Suprapubic skin (tissue), 4 donors: ENCODE results near the gene RPP25L.

ENCODE experiments used
- CTCF ChIP-seq, 2 donors: fragments of 200-600 bp in 1 of 2; fragments of 450-650 bp in 1 of 2; sonication (generic) in 1 of 2; IDR thresholded peaks; one replicate each; pipeline ENCODE4 v1.5.1; 2016 to 2019; ENCODE audit warnings: antibody characterized with exemption in 2 of 2, mild to moderate bottlenecking in 1 of 2, moderate library complexity in 1 of 2
- EP300 ChIP-seq: sonication (generic); formaldehyde crosslinking; IDR thresholded peaks from one replicate; pipeline ENCODE4 v1.6.1; 2017; ENCODE audit warnings: antibody characterized with exemption
- POLR2A ChIP-seq, 2 donors: fragments of 450-650 bp; IDR thresholded peaks; one replicate each; pipeline ENCODE4 v1.6.1; 2017; ENCODE audit warnings: antibody characterized with exemption in 2 of 2, mild to moderate bottlenecking in 2 of 2, moderate library complexity in 2 of 2
- POLR2AphosphoS5 ChIP-seq, 3 donors: sonication (generic); formaldehyde crosslinking; IDR thresholded peaks; one replicate each; pipeline ENCODE4 v1.6.1; 2017; ENCODE audit warnings: antibody characterized with exemption in 3 of 3

- TF ChIP-seq CTCF (IDR thresholded peaks at IDR 0.05) (no peak), POLR2A (IDR thresholded peaks at IDR 0.05) (no peak), POLR2AphosphoS5 (IDR thresholded peaks at IDR 0.05) (no peak), EP300 (no peak)
Measured at GRCh38 chr9:34580358-34580757, 31.5 kb downstream of the RPP25L start.
